Islet precursor cell (in vitro differentiated cells): Measurements from ENCODE around the gene UMPS.
"Not testable (repeated sequence)": the region's sequence is repeated elsewhere in the genome, so short reads cannot be mapped to it uniquely, and the experiment has no call there.

Experiments
- DNase-seq: peaks from one replicate; pipeline ENCODE4 v3.0.0-alpha.2; 2018

The UMPS gene

DNA sequence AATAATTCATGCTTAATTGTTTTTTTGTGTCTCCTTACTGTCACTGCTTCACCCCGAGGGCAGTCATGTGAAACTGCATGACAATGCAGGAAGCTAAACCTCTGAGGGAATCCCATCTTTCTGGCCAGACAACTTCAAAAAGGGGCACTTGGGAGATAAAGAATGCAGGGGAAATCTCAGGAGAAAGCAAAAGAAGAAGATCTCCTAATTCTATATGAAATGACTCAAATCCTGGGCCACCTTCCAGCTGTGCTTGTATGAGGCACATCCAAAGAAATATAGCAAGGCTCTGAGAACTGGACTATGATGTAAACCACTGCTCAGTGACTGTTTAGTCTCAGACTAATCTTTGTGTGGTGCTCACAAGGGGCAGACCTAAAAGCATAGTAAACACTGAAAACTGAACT lies 22.6 kb upstream of the UMPS start:
- peak; percentile 81 for DNase-seq

DNA sequence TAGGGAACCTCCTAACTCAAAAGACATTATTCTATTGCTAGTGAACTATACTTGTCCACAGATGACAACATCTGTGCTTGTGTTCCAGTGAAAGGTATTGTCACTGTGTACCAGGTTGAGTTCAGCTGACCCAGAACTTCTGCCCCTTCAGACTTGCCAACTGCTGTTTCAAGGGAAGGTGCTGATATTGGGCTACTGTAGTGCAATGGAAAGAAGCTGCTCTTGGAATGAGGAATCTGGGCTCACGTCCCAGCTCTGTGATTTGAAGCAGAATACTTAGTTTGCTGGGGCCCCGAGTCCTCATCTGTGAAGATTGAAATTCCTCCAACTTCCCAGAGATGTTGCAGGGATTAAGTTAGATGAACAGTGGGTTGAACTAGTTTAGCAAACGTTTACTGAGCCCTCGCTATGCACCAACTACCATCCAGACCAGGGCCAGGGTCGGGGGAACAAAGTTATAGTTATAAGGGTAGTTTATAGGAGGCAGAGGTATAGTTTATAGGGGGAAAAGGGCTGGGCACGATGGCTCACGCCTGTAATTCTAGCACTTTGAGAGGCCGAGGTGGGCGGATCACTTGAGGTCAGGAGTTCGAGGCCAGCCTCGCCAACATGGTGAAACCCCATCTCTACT lies 15.9 kb upstream of the UMPS start:
- no peak for DNase-seq

DNA sequence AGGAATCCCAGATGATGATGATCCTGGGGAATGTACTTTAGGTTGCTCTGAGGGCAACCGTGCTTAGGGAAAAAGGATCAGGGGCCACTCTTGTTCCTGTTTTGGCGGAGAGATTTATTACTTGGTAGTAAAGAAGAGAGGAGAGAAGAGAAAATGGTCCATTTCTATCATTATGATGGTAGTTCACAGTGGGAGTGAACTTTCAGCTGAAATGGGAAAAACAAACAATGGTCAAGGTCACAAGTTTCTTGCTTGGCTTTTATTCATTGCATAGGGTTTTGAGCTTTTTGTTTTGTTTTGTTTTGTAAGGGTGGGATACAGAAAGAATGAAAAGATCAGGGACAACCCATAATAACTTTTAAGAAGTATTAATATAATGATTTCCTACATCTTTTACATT lies 7.7 kb upstream of the UMPS start:
- DNase-seq, result no peak

DNA sequence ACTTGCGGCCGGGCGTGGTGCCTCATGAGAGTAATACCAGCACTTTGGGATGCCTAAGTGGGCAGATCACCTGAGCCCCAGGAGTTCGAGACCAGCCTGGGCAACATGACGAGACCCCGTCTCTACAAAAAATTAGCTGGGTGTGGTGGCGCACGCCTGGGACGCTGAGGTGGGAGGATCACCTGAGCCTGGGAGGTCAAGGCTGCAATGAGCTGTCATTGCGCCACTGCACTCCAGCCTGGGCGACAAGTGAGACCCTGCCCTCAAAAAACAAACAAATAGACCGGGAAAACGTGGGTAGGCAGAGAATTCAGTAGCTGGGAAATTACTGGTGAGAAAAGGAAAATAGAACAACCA lies 667 bp downstream of the UMPS start:
- no peak for DNase-seq

DNA sequence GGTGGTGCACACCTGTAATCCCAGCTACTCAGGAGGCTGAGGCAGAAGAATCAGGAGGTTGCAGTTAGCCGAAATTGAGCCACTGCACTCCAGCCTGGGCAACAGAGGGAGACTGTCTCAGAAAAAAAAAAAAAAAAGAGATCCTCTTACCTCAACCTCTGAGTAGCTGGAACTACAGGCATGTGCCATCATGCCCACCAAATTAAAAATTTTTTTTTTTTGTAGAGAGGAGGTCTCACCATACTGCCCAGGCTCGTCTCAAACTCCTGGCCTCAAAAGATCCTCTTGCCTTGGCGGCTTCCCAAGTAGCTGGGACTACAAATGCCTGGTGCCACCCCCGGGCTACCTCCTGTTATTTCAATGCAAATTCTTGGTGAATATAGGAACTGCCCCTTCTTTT lies 1.5 kb downstream of the UMPS start:
- no peak for DNase-seq

DNA sequence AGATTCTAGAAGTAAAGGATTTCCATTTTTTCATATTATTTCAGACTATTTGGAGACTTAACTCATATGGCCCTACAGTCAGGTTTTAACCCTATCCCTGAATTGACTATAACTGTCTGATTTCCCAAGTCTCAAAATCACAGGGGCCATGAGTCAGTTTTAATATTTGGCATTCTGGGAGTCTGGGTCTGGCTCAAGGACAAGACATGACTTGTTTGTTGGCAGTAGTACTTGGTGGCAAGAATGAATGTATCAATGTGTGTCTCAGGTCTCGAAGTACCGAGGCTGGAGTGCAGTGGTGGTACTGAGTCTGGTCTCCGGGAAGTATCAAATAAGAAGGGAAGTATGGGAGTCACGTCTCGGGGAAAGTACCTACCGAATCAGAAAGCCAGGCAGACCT lies 10.8 kb downstream of the UMPS start:
- no peak for DNase-seq

DNA sequence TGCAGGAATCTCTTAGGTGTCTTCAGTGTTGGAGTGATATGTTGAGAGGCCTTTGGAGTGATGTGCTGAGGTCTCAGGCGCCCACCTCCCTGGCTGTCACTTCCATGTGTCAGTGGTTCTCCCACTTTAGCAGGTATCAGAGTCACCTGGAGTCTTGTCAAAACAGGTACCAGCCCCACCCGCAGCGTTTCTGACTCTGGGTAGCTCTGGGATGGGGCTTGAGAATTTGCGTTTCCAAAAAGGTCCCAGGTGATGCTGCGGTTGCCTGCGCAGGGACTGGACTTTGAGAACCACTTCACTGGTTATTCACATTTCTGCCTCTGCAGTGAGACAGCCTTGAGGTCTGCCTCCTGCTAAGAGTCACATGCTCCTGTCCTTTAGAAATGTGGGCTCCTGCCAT lies 15.5 kb downstream of the UMPS start:
- DNase-seq, result no peak

DNA sequence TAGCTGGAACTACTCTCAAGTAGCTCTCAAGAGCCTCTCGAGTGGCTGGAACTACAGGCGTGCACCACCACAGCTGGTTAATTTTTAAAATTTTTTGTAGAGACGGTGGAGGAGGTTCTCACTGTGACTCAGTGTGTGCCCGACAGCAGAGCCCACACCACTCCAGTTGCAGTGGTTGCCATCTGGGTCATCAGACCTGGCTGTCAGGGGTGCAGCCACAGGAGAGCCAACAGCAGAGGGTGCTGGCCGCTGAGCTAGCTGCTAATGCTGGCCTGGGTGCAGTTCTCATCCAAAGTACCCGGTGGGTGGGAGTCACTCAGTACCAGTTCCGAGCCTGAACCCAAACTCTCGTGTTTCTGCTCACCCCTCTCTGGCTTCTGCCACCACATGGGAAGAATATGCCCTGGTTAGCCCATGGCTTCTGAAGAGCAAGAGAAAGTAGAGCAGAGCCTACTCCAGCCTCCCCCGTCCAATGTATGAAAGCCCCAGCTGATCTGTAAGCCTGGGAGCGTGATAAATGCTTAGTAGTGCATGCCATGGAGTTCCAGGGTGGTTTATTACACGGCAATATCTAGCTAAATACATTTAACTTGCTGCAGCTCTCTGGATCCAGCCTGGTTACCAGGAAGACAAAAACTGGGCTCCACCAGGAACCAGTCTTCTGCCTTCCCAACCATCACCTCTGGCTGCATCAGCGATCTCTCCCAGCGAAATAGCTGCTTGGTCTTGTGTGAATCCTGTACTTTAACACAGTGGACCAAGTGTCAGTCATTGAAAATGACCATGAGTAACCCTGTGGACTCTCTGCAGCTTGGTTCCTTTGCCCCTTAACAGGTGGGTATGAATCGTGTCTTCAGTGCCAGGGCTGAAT lies 17.1 kb downstream of the UMPS start:
- DNase-seq, result no peak

DNA sequence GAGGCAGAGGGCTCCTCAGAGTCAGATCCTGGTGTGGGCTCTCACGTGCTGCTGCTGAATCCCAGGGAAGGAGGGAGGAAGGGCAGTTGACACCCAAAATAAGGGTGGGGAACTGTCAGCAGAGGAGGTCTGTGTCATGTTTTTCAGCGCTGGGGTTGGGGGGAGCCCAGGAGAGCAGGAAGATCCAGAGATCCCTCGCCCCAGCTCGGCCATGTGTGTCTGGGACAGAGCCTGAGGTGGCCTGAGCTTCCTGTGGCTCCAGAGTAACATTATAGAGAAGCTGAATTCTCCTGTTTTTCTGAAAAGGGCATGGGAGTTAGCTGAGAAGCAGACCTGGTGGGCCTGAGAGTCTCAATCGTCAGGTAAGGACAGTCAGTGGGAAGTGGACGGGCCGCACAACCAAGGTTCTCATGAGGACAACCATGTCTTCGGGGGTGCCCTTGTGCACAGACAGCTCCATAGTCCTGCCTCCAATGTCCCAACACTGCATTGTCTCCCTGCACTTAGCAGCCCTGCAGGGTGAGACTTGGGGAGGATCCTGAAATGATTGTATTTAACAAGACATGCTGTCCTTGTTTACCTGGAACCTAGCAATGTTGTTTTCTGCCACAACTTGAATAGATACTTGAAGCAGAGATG lies 18.4 kb downstream of the UMPS start:
- DNase-seq, result no peak

DNA sequence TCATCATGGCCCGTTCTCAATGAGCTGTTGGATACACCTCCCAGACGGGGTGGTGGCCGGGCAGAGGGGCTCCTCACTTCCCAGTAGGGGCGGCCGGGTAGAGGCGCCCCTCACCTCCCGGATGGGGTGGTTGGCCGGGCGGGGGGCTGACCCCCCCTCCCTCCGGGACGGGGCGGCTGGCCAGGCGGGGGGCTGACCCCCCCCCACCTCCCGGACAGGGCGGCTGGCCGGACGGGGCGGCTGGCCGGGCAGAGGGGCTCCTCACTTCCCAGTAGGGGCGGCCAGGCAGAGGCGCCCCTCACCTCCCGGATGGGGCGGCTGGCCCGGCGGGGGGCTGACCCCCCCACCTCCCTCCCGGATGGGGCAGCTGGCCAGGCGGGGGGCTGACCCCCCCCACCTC lies 19.6 kb downstream of the UMPS start:
- not testable (repeated sequence) for DNase-seq

DNA sequence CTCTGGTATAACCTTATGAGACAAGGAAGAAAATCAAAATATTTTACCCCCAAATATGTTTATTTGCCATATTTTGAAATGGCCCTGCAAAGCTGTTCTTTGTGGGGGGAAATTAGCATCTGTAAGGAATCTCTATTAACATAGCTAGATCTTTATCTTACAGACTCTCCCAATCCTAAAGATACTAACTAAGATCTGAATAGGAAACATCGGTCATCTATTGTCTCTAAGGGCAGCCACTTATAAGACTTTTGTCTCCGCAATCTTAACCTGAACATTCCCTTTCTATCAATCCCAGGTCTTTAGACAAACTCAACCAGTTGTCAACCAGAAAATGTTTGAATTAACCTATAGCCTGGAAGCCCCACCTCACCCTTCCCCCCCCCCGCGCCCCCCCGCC lies 21.2 kb downstream of the UMPS start:
- DNase-seq, result no peak

DNA sequence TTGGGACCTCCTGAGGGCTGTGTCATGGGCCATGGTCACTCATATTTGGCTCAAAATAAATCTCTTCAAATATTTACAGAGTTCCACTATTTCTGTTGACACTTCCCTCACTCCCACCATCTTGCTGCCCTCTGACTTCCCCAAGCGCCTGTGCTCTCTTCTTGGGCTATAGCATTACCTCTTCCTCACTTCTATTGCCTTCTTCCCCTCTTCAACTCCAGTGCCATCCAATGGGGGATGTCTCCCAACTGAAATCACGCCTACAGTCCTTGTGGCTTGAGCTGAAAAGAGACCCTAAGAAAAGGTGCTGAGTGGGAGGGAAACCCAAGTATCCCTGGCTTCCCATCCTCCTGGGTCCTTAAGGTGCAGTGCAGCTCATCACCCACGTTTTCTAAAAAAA lies 21.8 kb downstream of the UMPS start:
- no peak for DNase-seq

DNA sequence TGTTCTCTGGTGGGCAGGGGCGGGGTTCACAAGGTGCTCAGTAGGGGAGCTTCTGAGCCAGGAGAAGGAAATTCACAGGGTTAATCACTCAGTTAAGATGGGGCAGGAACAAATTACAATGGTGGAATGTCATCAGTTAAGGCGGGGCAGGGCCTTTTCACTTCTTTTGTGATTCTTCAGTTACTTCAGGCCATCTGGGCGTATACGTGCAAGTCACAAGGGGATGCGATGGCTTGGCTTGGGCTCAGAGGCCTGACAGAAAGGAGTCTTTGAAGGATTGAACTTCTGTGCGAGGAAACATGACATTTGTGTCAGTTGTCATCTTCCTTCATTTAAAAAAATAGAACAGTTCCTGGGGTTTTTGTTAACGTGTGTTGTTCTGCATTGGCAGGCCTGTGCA lies 27.7 kb downstream of the UMPS start:
- DNase-seq, result not testable (repeated sequence)

DNA sequence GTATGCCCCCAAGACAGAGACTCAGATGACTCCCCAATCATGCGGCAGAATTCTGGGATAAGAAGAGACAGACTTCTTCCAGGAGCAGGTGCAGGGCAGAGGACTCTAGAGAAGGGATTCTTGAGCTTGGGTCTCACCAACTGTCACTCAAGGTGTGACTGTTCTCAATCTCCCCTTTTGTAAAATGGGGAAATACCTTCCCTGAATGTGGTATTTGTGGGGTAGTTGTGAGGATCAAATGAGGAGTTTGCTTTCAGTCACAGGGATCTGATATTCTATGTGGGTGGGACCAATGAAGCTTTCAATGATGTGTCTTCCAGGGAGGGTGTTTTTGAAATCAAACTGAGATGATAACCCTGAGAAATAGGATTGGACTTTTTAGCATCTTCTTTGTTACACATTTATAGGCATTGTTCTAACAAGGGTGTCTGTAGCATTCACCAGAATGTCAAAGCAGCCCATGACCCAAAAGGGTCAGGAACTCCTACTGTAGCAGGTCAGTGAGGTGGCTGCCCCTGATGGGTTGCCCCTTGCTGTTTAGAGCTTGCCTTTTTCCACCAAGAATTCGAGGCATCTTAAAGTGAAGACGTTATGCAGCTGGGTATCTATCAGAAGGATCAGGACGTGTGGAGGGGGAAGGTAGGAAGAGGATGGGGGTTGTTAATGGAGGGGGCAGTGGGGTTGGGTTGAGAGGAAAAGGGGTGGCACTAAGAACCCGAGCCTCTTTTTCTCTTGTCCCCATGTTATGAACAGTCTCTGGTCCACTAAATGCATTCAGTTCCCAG lies 28.8 kb downstream of the UMPS start:
- no peak for DNase-seq

DNA sequence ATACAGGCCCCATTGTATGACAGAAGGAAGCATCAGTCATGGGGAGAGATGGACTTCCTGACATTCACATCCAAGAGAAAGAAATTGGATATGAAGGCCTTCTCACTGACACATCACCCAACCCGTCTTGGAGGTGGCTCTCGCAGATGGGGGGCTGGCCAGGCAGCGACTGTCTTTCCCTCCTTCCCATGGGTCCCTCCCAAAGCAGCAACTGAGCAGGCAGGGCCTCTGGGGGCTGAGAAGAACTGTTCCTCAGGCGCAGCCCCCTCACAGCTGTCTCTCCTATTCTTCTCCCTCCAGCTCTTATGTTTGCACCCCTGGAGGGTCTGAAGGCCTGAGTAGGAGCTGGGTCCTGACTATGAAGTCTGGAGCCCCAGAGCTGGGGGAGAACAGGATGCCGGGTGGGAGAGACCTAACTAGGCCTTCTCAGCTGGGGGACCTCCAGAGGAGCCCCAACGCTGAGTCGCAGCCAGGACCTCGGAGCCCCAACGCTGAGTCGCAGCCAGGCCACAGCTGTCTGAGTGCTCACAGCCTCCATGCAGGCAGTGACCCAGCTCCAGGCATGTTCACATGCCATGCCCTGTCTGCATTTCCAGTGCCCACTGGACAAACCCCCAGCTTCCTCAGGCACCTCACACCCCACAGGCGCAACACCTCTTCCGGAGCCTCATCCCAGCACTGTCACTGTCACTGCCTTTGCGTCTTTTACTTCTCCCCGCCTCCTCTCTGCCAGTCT lies 29.6 kb downstream of the UMPS start:
- peak; percentile 49 for DNase-seq

DNA sequence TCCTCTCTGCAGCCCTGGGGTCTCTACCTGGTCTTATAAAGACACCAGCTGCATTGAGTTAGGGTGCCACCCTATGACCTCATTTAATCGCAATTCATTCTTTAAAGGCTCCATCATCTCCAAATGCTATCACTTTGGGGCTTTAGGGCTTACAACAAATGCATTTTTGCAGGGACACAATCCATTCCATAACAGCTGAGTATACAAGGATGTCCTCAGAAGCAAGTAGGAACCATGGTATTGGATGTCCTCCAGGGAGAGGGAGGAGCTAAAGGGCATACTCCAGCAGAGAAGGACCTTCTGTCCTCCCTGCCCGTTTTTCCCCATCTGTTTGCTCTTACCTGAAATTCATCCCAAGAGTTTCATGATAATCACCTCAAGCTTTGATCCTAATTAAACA lies 30.3 kb downstream of the UMPS start:
- peak; percentile 50 for DNase-seq

DNA sequence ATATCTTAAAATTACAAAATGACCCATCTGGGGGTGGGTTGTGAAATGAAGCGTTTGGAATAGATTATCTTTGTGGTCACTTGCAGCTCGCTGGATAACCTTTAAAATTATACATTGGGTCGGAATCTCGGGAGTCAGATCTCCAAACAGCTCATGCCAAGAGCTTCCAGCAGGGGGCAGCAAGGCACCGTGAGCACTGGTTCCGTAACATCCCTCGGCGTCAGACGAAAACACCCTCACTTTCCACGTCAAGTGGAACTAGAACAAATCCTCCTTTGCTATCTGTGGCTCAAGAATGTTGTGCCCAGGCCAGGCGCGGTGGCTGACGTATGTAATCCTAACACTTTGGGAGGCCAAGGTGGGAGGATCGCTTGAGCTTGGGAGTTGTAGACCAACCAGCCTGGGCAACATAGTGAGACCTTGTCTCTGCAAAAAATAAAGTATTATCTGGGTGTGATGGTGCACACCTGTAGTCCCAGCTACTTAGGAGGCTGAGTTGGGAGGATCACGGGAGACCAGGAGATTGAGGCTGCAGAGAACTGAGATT lies 31.1 kb downstream of the UMPS start:
- peak; percentile 84 for DNase-seq

DNA sequence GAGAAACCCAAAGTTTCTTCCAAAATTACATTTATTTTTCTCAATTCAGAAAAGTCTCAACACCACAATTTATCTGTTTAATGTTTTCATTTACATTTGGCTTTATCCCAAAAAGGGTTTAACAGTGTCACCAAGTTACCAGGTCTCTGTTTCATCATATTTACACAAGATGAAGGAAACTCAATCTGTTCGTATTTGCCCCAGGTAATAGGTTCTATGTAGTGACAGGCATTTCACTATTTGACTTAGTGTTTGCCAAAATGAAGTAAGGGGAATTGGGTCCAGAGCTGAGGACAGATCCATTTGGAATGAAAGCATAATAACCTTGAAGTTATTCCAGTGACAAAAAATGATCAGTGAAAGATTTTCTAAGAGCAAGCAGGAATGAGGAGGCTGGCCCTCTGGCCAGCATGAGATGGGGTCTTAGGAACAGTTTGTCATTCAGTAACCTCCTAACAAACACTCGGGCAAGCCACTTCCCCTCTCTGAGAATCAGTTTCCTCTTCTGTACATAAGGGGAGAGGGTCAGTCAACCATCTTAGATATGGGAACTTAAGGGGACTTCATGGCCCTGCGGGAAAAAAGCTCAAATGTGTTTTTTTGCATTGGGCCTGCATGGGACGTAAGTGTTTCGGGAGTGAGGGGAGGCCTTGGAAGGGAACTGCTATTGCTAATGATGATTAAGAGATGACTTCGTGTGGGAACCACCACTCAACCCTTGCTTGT lies 31.8 kb downstream of the UMPS start:
- no peak for DNase-seq

DNA sequence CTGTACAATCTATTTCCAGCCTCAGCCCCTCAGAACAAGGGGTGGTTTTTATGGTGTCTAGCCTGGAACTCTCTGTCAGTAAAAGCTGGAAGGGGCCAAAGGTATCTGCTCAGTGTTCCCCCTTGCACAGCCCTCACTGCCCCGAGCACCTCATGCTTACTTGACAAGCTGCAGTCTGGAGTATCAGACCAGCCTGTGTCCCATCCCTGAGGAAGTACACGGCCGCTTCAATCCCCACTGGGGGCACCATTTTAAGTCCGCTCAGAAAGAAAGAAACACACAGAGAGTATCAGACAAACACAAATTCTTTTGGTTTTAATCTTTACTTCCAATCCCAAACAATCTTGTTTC lies 32.4 kb downstream of the UMPS start:
- DNase-seq, result no peak

DNA sequence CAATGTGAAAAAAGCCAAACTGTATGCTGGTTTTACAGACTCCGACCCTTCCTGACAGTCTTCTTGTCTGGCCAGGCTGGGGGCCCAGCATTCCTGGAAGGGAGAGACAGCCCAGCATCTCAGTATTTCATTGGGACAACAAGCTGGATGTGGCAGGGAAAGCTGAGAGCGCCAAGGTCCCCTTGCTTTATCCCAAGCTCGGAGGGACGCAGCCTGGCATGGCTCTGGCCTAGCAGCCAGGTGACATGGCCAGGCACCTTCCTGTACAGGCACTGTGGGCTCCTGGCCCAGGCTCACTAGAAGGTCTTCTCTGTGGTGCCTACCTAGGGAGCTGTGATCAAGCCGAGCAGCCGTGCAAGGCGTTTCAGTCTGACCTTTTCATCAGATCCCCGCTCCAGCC lies 33.0 kb downstream of the UMPS start:
- DNase-seq, result no peak

DNA sequence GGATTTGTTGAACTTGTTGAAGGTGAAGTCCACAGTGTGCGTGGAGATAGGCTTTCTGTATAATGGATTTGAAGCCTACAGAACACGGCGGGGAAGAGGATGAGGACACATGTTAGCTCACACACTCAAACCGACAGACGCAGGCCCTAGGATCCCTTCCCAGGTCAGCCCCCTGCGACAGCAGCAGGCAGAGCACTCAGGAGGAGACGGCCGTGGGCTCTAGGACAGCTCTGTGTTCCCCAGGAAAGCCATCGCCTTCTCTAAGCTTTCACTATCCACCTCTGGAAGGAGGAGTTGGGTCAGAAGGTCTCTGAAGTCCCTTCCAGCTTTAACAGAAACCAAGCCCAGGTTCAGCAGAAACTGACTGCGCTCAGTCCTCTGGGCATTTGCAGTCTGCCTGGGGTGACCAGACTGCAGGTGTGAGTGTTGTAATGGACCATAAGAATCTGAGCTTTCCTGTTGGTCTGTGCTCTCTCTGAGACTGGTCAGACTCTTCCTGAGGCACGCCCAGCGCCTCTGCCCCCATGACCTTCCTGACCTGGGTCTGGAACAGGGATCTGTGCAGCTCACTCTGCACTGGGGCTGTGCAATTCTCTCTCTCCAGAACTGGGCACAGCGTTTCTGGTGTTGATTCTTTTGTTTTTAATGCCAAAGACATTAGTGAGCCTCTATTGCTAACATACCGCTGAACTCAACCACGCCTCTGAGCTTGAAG lies 33.5 kb downstream of the UMPS start:
- DNase-seq, result peak; percentile 82
